Esophagus muscularis mucosa (tissue), 4 donors: Measurements from ENCODE around the gene CCIN. TPM values are rescaled to one million over a fixed set of nuclear protein-coding genes. Genes with fewer than 3 reads are reported as not detected.

ENCODE experiments used
- DNase-seq: peaks from one replicate; pipeline ENCODE4 v3.0.0-alpha.2; 2017; ENCODE audit errors: extremely low spot score
- H3K27ac ChIP-seq, 4 donors: fragments of 200-600 bp; sonication (generic); replicated peaks in 1 of 4; 1 replicate in 3 of 4; 2 replicates in 1 of 4; pipeline ENCODE4 v1.5.1; 2016 to 2019; ENCODE audit warnings: mild to moderate bottlenecking in 1 of 4
- H3K27me3 ChIP-seq, 4 donors: fragments of 200-600 bp; sonication (generic); one replicate each; pipeline versions ENCODE4 v1.5.1 to v1.6.0; 2016 to 2019
- H3K36me3 ChIP-seq, 4 donors: fragments of 200-600 bp; sonication (generic); one replicate each; pipeline ENCODE4 v1.5.1; 2016 to 2019
- H3K4me1 ChIP-seq, 4 donors: fragments of 200-600 bp; sonication (generic); one replicate each; pipeline ENCODE4 v1.5.1; 2016 to 2019
- H3K4me3 ChIP-seq, 4 donors: fragments of 200-600 bp; sonication (generic); 1 replicate in 2 of 4; 2 replicates in 2 of 4; pipeline ENCODE4 v1.5.1; 2016 to 2019; ENCODE audit warnings: mild to moderate bottlenecking in 4 of 4, moderate library complexity in 1 of 4
- H3K9me3 ChIP-seq, 4 donors: fragments of 200-600 bp; sonication (generic); 1 replicate in 3 of 4; 2 replicates in 1 of 4; pipeline ENCODE4 v1.5.1; 2016 to 2019
- EP300 ChIP-seq: sonication (generic); formaldehyde crosslinking; IDR thresholded peaks from one replicate; pipeline ENCODE4 v1.6.1; 2017; ENCODE audit warnings: antibody characterized with exemption
- POLR2A ChIP-seq: fragments of 450-650 bp; IDR thresholded peaks from one replicate; pipeline ENCODE4 v1.6.1; 2017; ENCODE audit warnings: antibody characterized with exemption, moderate library complexity, mild to moderate bottlenecking, low read depth
- POLR2AphosphoS5 ChIP-seq, 2 donors: sonication (generic); formaldehyde crosslinking; IDR thresholded peaks; one replicate each; pipeline ENCODE4 v1.6.1; 2017; ENCODE audit warnings: antibody characterized with exemption in 2 of 2
- WGBS: methylation state at CpG from one replicate; pipeline ENCODE4 v1.1.5; 2018; 5-methylcytosine and 5-hydroxymethylcytosine counted together
- intact Hi-C: fragments of 100-400 bp; cut with DNase I; formaldehyde crosslinking; loops from one replicate; pipeline ENCODE4 v1.15.1; 2023
- total RNA-seq, 4 donors: library from RNA; depleted of rRNA; stranded (reverse); fragments of >200 nt; gene quantifications; one replicate each; pipeline versions ENCODE4 v1.1.0 to v1.2.1, GENCODE V29; 2016
- TF ChIP-seq, protein P1 (sequence below), 3 experiments: fragments of 200-600 bp in 2 of 3; fragments of 450-650 bp in 1 of 3; sonication (generic) in 2 of 3; IDR thresholded peaks; one replicate each; pipeline ENCODE4 v1.5.1; 2017 to 2019; ENCODE audit warnings: antibody characterized with exemption in 3 of 3, mild to moderate bottlenecking in 2 of 3, moderate library complexity in 1 of 3

The CCIN gene
- total RNA-seq, 4 donors from 2014 or later: 0.39 to 1.0 (median 0.46) TPM

DNA sequence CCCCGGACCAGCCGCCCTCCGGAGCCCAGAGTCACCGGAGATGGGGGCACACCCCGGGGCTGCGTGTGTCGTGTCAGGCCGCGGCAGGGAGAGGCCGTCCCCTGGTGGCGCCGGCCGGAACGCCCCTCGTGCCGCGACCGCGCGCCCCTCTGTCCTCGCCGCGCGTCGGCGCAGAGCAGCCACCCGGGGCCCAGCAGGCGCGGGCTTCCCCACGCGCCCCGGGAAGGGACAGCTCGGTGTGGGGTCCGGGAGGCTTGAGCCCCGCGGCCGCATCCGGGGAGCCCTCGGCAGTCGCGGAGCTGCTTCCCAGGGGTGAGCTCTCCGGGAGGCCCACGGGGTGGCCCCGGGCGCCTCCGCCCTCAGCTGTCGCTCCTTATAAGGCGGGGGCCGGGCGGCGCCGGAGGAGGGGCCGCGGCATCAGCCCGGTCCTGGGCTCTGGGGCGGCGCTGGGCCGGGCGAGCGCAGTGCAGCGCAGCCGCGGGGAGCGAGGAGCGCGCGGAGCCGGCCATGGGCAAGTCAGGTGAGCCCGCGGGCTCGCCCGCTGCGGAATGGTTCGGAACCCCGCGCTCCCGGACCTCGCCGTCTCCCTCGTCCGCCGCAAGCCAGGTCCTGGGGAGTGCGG, 32.8 kb upstream of the CCIN start, which contains the start of gene GLIPR2:
GLIPR2 (plus strand) TSS at position 462 of the 622 bp plus-strand sequence; CDS start at position 508, 46 bp downstream.
- Histone ChIP-seq H3K36me3 (no peaks in the 10 kb centered on the region), H3K4me1 (peaks cover 23 to 60% (median 54%) of the 10 kb centered on the region in 4 donors), H3K4me3 (peak within 1 kb of the TSS; percentile 83 to 99 (median 86)), H3K9me3 (no peaks in the 10 kb centered on the region), H3K27ac (peak within 1 kb of the TSS; percentile 90 to 94 (median 92)), H3K27me3 (no peaks in the 10 kb centered on the region)
- WGBS: no CpG with 5 or more reads among the region's 83 CpGs
- TF ChIP-seq EP300 (no peak), POLR2AphosphoS5 (IDR thresholded peaks at IDR 0.05) (peak; percentile 78 to 89), POLR2A (peak; percentile 43)
- TF ChIP-seq, protein P1, sequence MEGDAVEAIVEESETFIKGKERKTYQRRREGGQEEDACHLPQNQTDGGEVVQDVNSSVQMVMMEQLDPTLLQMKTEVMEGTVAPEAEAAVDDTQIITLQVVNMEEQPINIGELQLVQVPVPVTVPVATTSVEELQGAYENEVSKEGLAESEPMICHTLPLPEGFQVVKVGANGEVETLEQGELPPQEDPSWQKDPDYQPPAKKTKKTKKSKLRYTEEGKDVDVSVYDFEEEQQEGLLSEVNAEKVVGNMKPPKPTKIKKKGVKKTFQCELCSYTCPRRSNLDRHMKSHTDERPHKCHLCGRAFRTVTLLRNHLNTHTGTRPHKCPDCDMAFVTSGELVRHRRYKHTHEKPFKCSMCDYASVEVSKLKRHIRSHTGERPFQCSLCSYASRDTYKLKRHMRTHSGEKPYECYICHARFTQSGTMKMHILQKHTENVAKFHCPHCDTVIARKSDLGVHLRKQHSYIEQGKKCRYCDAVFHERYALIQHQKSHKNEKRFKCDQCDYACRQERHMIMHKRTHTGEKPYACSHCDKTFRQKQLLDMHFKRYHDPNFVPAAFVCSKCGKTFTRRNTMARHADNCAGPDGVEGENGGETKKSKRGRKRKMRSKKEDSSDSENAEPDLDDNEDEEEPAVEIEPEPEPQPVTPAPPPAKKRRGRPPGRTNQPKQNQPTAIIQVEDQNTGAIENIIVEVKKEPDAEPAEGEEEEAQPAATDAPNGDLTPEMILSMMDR (IDR thresholded peaks at IDR 0.05): peak in 2 of 3 experiments; percentile 31 to 35
- intact Hi-C loops: loop anchor here (5.0 kb wide), 1 partner anchor 34 kb away; no protein-coding TSS in a partner anchor
- DNase-seq: no peak

DNA sequence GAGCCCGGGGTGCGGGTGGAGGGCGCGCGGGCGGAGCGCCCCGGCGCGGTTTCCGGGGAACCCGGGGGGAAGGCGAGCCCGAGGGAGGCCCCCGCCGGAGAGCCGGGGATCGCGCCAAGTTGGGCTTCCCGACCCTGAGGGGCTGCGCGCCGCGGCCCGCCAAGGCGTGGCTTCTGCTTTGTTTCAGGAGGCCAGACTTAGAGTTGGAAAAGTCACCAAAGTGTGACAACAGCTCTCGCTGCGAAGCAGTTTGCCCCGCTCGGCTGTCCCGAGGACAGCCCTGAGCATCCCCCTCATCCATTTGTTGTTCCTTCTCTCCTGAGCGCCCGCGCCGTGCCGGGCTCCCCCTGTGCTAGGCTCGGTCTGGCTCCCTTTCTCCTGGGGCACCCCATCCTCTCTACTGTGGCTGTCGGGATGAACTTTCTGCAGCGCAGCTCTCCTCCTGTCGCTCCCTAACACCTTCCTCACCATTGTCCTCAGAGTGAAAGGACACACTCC, 32.2 kb upstream of the CCIN start:
- peaks cover 28 to 65% (median 60%) of the 10 kb centered on the region in 4 donors for H3K4me1 ChIP-seq
- peak overlapping the region; percentile 83 to 99 (median 86) for H3K4me3 ChIP-seq
- WGBS: 0% methylated on average over 12 of the region's 40 CpGs
- TF ChIP-seq POLR2AphosphoS5 (IDR thresholded peaks at IDR 0.05) (no peak), EP300 (no peak), POLR2A (no peak)
- TF ChIP-seq, protein P1 (IDR thresholded peaks at IDR 0.05): no peak
- H3K27ac ChIP-seq: peak overlapping the region; percentile 90 to 94 (median 92)
- H3K36me3 ChIP-seq: no peaks in the 10 kb centered on the region
- no peaks in the 10 kb centered on the region for H3K9me3 ChIP-seq
- H3K27me3 ChIP-seq: no peaks in the 10 kb centered on the region
- intact Hi-C loops: loop anchor here (5.0 kb wide), 1 partner anchor 35 kb away; no protein-coding TSS in a partner anchor
- DNase-seq: no peak

DNA sequence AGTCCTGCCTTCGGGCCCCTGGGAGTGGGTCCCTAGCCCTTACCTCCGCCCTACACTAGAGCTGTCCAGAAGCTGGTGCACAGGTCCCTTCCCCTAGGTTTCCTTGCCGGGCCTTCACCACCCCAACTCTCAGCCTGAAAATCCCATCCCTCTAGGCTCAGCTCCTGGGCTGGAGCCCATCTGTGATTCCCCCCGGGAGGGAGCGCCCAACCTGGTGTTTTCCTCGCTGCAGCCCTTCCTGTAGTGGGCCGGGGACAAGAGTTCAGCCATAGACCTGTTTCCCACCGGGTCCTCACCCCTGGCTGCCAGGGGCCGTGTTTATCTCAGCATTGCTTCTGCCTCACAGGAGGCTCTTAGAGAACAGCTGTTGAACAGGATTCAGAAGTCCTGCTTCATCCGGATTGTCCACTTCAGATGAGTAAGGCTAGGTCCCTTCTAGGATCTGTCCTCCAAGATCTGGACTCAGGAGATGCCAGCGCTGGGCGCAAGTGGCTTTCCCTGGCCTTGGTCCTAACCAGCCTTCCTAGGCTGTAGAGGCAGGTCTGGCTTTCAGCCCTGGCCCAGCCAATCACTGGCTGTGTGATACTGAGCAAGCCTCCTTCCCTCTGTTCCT, 31.7 kb upstream of the CCIN start:
- Histone ChIP-seq H3K36me3 (no peaks in the 10 kb centered on the region), H3K9me3 (no peaks in the 10 kb centered on the region), H3K4me3 (peak overlapping the region; percentile 83 to 99 (median 86)), H3K27me3 (no peaks in the 10 kb centered on the region), H3K27ac (peak overlapping the region; percentile 90 to 94 (median 92)), H3K4me1 (peaks cover 34 to 68% (median 65%) of the 10 kb centered on the region in 4 donors)
- TF ChIP-seq POLR2AphosphoS5 (IDR thresholded peaks at IDR 0.05) (peak; percentile 6 to 33), POLR2A (no peak)
- DNase-seq: no peak
- intact Hi-C loops: loop anchor here (5.0 kb wide), 1 partner anchor 35 kb away; no protein-coding TSS in a partner anchor
- WGBS: 25% methylated on average over 9 of the region's 12 CpGs

DNA sequence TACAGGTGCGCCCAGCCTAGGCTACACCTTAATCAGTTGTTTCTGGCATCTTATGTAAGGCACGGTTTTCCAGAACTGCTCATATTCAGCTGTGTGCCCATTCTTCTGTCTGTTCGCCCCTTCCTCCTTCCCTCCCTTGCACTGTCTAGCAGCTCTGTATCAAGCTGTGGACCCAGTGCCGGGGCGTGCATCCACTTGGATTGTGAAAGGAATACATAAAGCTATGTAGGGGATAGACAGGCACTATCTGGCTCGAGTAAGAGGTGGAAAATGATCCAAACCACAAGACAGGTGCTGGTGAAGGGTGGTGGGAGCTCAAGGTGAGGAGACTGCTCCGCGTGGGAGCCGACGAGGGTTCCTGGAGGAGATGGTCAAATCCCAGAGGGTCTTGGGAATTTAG, 30.7 kb upstream of the CCIN start:
- WGBS: 85% methylated on average over 10 of the region's 10 CpGs
- Histone ChIP-seq H3K4me3 (no peak overlapping the region), H3K27me3 (no peaks in the 10 kb centered on the region), H3K27ac (peak overlapping the region in 3 of 4 donors; percentile 90 to 94 (median 92)), H3K36me3 (no peaks in the 10 kb centered on the region), H3K4me1 (peaks cover 44 to 77% (median 75%) of the 10 kb centered on the region in 4 donors), H3K9me3 (no peaks in the 10 kb centered on the region)
- TF ChIP-seq, protein P1 (IDR thresholded peaks at IDR 0.05): no peak
- TF ChIP-seq EP300: no peak
- no peak for TF ChIP-seq POLR2A
- TF ChIP-seq POLR2AphosphoS5 (IDR thresholded peaks at IDR 0.05): no peak
- no peak for DNase-seq
- intact Hi-C loops: loop anchor here (5.0 kb wide), 1 partner anchor 36 kb away; no protein-coding TSS in a partner anchor

DNA sequence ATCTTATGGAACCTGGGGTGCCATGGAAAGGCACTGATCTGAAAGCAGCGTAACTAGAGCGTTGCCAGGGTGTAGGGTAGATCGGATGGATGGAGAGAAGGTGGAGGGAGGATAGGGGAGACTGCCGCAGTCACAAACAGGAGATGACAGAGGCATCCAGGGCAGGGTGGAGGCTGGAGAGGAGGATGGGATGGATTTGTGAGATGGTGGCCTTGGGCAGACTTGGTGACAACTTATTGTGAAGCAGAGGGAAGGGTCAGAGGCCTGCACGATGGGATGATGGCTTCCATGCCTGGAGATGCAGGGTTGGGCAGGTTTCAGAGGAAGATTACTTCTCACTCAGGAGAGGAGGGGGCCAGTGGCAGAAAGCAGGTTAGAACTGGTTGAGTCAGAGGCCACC, 30.3 kb upstream of the CCIN start:
- no peak for DNase-seq

More for the DNA sequence above, 30.3 kb upstream of the CCIN start:
- H3K4me1 ChIP-seq: peaks cover 47 to 81% (median 79%) of the 10 kb centered on the region in 4 donors
- 91% methylated on average over 5 of the region's 5 CpGs for WGBS
- peak overlapping the region in 3 of 4 donors; percentile 88 to 94 (median 92) for H3K27ac ChIP-seq
- H3K9me3 ChIP-seq: no peaks in the 10 kb centered on the region
- H3K36me3 ChIP-seq: no peaks in the 10 kb centered on the region
- intact Hi-C loops: loop anchor here (5.0 kb wide), 1 partner anchor 37 kb away; no protein-coding TSS in a partner anchor
- H3K4me3 ChIP-seq: no peak overlapping the region
- H3K27me3 ChIP-seq: no peaks in the 10 kb centered on the region
- TF ChIP-seq POLR2AphosphoS5 (IDR thresholded peaks at IDR 0.05): no peak
- no peak for TF ChIP-seq POLR2A
- TF ChIP-seq, protein P1 (IDR thresholded peaks at IDR 0.05): no peak
- TF ChIP-seq EP300: no peak
